ENCODE results near the gene VAV3.

VAV3 gene

GRCh38 chr1:107838056-107838455, 126.9 kb downstream of the VAV3 start:
- Histone ChIP-seq H3K4me1 (ENCODE audit: control insufficient read depth, insufficient read depth, low read length) (no peaks in the 10 kb centered on the region), H3K27me3 (ENCODE audit: control insufficient read depth in 1 of 2, insufficient read depth in 2 of 2, low read length in 2 of 2) (no peaks in the 10 kb centered on the region), H3K9ac (ENCODE audit: low read length in 2 of 2) (no peak overlapping the region), H3K4me3 (ENCODE audit: low read length in 2 of 2) (no peak overlapping the region), H3K9me3 (ENCODE audit: control insufficient read depth in 2 of 2, low read length in 2 of 2) (no peaks in the 10 kb centered on the region), H3K27ac (ENCODE audit: low read length) (no peak overlapping the region), H3K36me3 (ENCODE audit: control insufficient read depth in 2 of 2, insufficient read depth in 2 of 2, low read length in 2 of 2) (no peaks in the 10 kb centered on the region)

- Histone ChIP-seq H3K4me3 (ENCODE audit: low read length in 2 of 2) (no peak overlapping the region), H3K36me3 (ENCODE audit: control insufficient read depth in 2 of 2, insufficient read depth in 2 of 2, low read length in 2 of 2) (no peaks in the 10 kb centered on the region), H3K27me3 (ENCODE audit: control insufficient read depth in 1 of 2, insufficient read depth in 2 of 2, low read length in 2 of 2) (no peaks in the 10 kb centered on the region), H3K4me1 (ENCODE audit: control insufficient read depth, insufficient read depth, low read length) (no peaks in the 10 kb centered on the region), H3K9me3 (ENCODE audit: control insufficient read depth in 2 of 2, low read length in 2 of 2) (no peaks in the 10 kb centered on the region), H3K9ac (ENCODE audit: low read length in 2 of 2) (no peak overlapping the region), H3K27ac (ENCODE audit: low read length) (no peak overlapping the region)
Observed at GRCh38 chr1:107835151-107835670, 129.8 kb downstream of the VAV3 start.

- no peak overlapping the region for H3K9ac ChIP-seq (ENCODE audit: low read length in 2 of 2)
- H3K27ac ChIP-seq (ENCODE audit: low read length) = no peak overlapping the region
- H3K9me3 ChIP-seq (ENCODE audit: control insufficient read depth in 2 of 2, low read length in 2 of 2) = no peaks in the 10 kb centered on the region
- H3K4me1 ChIP-seq (ENCODE audit: control insufficient read depth, insufficient read depth, low read length) = no peaks in the 10 kb centered on the region
- H3K36me3 ChIP-seq (ENCODE audit: control insufficient read depth in 2 of 2, insufficient read depth in 2 of 2, low read length in 2 of 2) = no peaks in the 10 kb centered on the region
- H3K4me3 ChIP-seq (ENCODE audit: low read length in 2 of 2) = no peak overlapping the region
- no peaks in the 10 kb centered on the region for H3K27me3 ChIP-seq (ENCODE audit: control insufficient read depth in 1 of 2, insufficient read depth in 2 of 2, low read length in 2 of 2)
Observed at GRCh38 chr1:107833061-107833460, 131.9 kb downstream of the VAV3 start.

- H3K4me3 ChIP-seq (ENCODE audit: low read length in 2 of 2) = no peak overlapping the region
- no peaks in the 10 kb centered on the region for H3K36me3 ChIP-seq (ENCODE audit: control insufficient read depth in 2 of 2, insufficient read depth in 2 of 2, low read length in 2 of 2)
- no peak overlapping the region for H3K27ac ChIP-seq (ENCODE audit: low read length)
Observed at GRCh38 chr1:107831921-107832320, 133.1 kb downstream of the VAV3 start.

GRCh38 chr1:107830526-107830925, 134.5 kb downstream of the VAV3 start:
- no peak overlapping the region for H3K27ac ChIP-seq (ENCODE audit: low read length)
- H3K4me3 ChIP-seq (ENCODE audit: low read length in 2 of 2) = no peak overlapping the region
- no peaks in the 10 kb centered on the region for H3K36me3 ChIP-seq (ENCODE audit: control insufficient read depth in 2 of 2, insufficient read depth in 2 of 2, low read length in 2 of 2)
- no peaks in the 10 kb centered on the region for H3K9me3 ChIP-seq (ENCODE audit: control insufficient read depth in 2 of 2, low read length in 2 of 2)
- H3K27me3 ChIP-seq (ENCODE audit: control insufficient read depth in 1 of 2, insufficient read depth in 2 of 2, low read length in 2 of 2) = no peaks in the 10 kb centered on the region
- H3K4me1 ChIP-seq (ENCODE audit: control insufficient read depth, insufficient read depth, low read length) = no peaks in the 10 kb centered on the region
- no peak overlapping the region for H3K9ac ChIP-seq (ENCODE audit: low read length in 2 of 2)

More at GRCh38 chr1:107831921-107832320, 133.1 kb downstream of the VAV3 start:
- H3K27me3 ChIP-seq (ENCODE audit: control insufficient read depth in 1 of 2, insufficient read depth in 2 of 2, low read length in 2 of 2) = no peaks in the 10 kb centered on the region
- H3K9ac ChIP-seq (ENCODE audit: low read length in 2 of 2) = no peak overlapping the region
- H3K9me3 ChIP-seq (ENCODE audit: control insufficient read depth in 2 of 2, low read length in 2 of 2) = no peaks in the 10 kb centered on the region
- no peaks in the 10 kb centered on the region for H3K4me1 ChIP-seq (ENCODE audit: control insufficient read depth, insufficient read depth, low read length)

- no peaks in the 10 kb centered on the region for H3K9me3 ChIP-seq (ENCODE audit: control insufficient read depth in 2 of 2, low read length in 2 of 2)
- H3K9ac ChIP-seq (ENCODE audit: low read length in 2 of 2) = no peak overlapping the region
- H3K36me3 ChIP-seq (ENCODE audit: control insufficient read depth in 2 of 2, insufficient read depth in 2 of 2, low read length in 2 of 2) = no peaks in the 10 kb centered on the region
- no peaks in the 10 kb centered on the region for H3K4me1 ChIP-seq (ENCODE audit: control insufficient read depth, insufficient read depth, low read length)
- no peak overlapping the region for H3K27ac ChIP-seq (ENCODE audit: low read length)
- H3K27me3 ChIP-seq (ENCODE audit: control insufficient read depth in 1 of 2, insufficient read depth in 2 of 2, low read length in 2 of 2) = no peaks in the 10 kb centered on the region
- H3K4me3 ChIP-seq (ENCODE audit: low read length in 2 of 2) = no peak overlapping the region
Observed at GRCh38 chr1:107830075-107830474, 134.9 kb downstream of the VAV3 start.

GRCh38 chr1:107829036-107829770, 135.8 kb downstream of the VAV3 start:
- no peak overlapping the region for H3K4me3 ChIP-seq (ENCODE audit: low read length in 2 of 2)
- H3K9me3 ChIP-seq (ENCODE audit: control insufficient read depth in 2 of 2, low read length in 2 of 2) = no peaks in the 10 kb centered on the region
- no peak overlapping the region for H3K9ac ChIP-seq (ENCODE audit: low read length in 2 of 2)
- no peaks in the 10 kb centered on the region for H3K27me3 ChIP-seq (ENCODE audit: control insufficient read depth in 1 of 2, insufficient read depth in 2 of 2, low read length in 2 of 2)
- no peaks in the 10 kb centered on the region for H3K36me3 ChIP-seq (ENCODE audit: control insufficient read depth in 2 of 2, insufficient read depth in 2 of 2, low read length in 2 of 2)
- no peak overlapping the region for H3K27ac ChIP-seq (ENCODE audit: low read length)
- no peaks in the 10 kb centered on the region for H3K4me1 ChIP-seq (ENCODE audit: control insufficient read depth, insufficient read depth, low read length)

GRCh38 chr1:107824946-107825345, 140.0 kb downstream of the VAV3 start:
- H3K9me3 ChIP-seq (ENCODE audit: control insufficient read depth in 2 of 2, low read length in 2 of 2) = peaks cover 0 to 3% of the 10 kb centered on the region in 2 donors

GRCh38 chr1:107821340-107821739, 143.6 kb downstream of the VAV3 start:
- no peak overlapping the region for H3K9ac ChIP-seq (ENCODE audit: low read length in 2 of 2)
- H3K36me3 ChIP-seq (ENCODE audit: control insufficient read depth in 2 of 2, insufficient read depth in 2 of 2, low read length in 2 of 2) = no peaks in the 10 kb centered on the region
- no peak overlapping the region for H3K4me3 ChIP-seq (ENCODE audit: low read length in 2 of 2)
- no peaks in the 10 kb centered on the region for H3K27me3 ChIP-seq (ENCODE audit: control insufficient read depth in 1 of 2, insufficient read depth in 2 of 2, low read length in 2 of 2)
- peaks cover 0 to 3% of the 10 kb centered on the region in 2 donors for H3K9me3 ChIP-seq (ENCODE audit: control insufficient read depth in 2 of 2, low read length in 2 of 2)
- no peak overlapping the region for H3K27ac ChIP-seq (ENCODE audit: low read length)
- H3K4me1 ChIP-seq (ENCODE audit: control insufficient read depth, insufficient read depth, low read length) = no peaks in the 10 kb centered on the region

More at GRCh38 chr1:107824946-107825345, 140.0 kb downstream of the VAV3 start:
- Histone ChIP-seq H3K4me3 (ENCODE audit: low read length in 2 of 2) (no peak overlapping the region), H3K9ac (ENCODE audit: low read length in 2 of 2) (no peak overlapping the region), H3K36me3 (ENCODE audit: control insufficient read depth in 2 of 2, insufficient read depth in 2 of 2, low read length in 2 of 2) (no peaks in the 10 kb centered on the region), H3K27me3 (ENCODE audit: control insufficient read depth in 1 of 2, insufficient read depth in 2 of 2, low read length in 2 of 2) (no peaks in the 10 kb centered on the region), H3K27ac (ENCODE audit: low read length) (no peak overlapping the region), H3K4me1 (ENCODE audit: control insufficient read depth, insufficient read depth, low read length) (no peaks in the 10 kb centered on the region)

- Histone ChIP-seq H3K9ac (ENCODE audit: low read length in 2 of 2) (no peak overlapping the region), H3K4me1 (ENCODE audit: control insufficient read depth, insufficient read depth, low read length) (no peaks in the 10 kb centered on the region), H3K4me3 (ENCODE audit: low read length in 2 of 2) (no peak overlapping the region), H3K9me3 (ENCODE audit: control insufficient read depth in 2 of 2, low read length in 2 of 2) (peaks cover 0 to 3% of the 10 kb centered on the region in 2 donors), H3K36me3 (ENCODE audit: control insufficient read depth in 2 of 2, insufficient read depth in 2 of 2, low read length in 2 of 2) (no peaks in the 10 kb centered on the region), H3K27ac (ENCODE audit: low read length) (no peak overlapping the region), H3K27me3 (ENCODE audit: control insufficient read depth in 1 of 2, insufficient read depth in 2 of 2, low read length in 2 of 2) (no peaks in the 10 kb centered on the region)
Observed at GRCh38 chr1:107820801-107821200, 144.2 kb downstream of the VAV3 start.

GRCh38 chr1:107817935-107818334, 147.0 kb downstream of the VAV3 start:
- Histone ChIP-seq H3K27ac (ENCODE audit: low read length) (no peak overlapping the region), H3K9me3 (ENCODE audit: control insufficient read depth in 2 of 2, low read length in 2 of 2) (no peaks in the 10 kb centered on the region), H3K36me3 (ENCODE audit: control insufficient read depth in 2 of 2, insufficient read depth in 2 of 2, low read length in 2 of 2) (no peaks in the 10 kb centered on the region), H3K4me1 (ENCODE audit: control insufficient read depth, insufficient read depth, low read length) (no peaks in the 10 kb centered on the region), H3K9ac (ENCODE audit: low read length in 2 of 2) (no peak overlapping the region), H3K27me3 (ENCODE audit: control insufficient read depth in 1 of 2, insufficient read depth in 2 of 2, low read length in 2 of 2) (no peaks in the 10 kb centered on the region), H3K4me3 (ENCODE audit: low read length in 2 of 2) (no peak overlapping the region)
